ENCODE measurements around the gene SEC62.

Gene SEC62

GRCh38 chr3:169946336-169946735, 20.3 kb upstream of the SEC62 start:
- no peaks in the 10 kb centered on the region; the same call in 1 of the 2 replicates for H3K4me1 ChIP-seq (ENCODE audit: control insufficient read depth, insufficient read depth, low read length)
- H3K9ac ChIP-seq (ENCODE audit: low read depth, low read length), result no peak overlapping the region
- no peak overlapping the region for H3K27ac ChIP-seq (ENCODE audit: low read depth, low read length)
- H3K36me3 ChIP-seq (ENCODE audit: control insufficient read depth, insufficient read depth, low read length), result no peaks in the 10 kb centered on the region
- H3K27me3 ChIP-seq (ENCODE audit: control insufficient read depth, insufficient read depth, low read length), result no peaks in the 10 kb centered on the region
- no peak overlapping the region for H3K4me3 ChIP-seq (ENCODE audit: low read depth, low read length)
- H3K9me3 ChIP-seq (ENCODE audit: control insufficient read depth, insufficient read depth, low read length), result no peaks in the 10 kb centered on the region

GRCh38 chr3:169948559-169949448, 17.8 kb upstream of the SEC62 start:
- H3K36me3 ChIP-seq (ENCODE audit: control insufficient read depth, insufficient read depth, low read length), result no peaks in the 10 kb centered on the region
- H3K27me3 ChIP-seq (ENCODE audit: control insufficient read depth, insufficient read depth, low read length), result no peaks in the 10 kb centered on the region
- no peaks in the 10 kb centered on the region for H3K9me3 ChIP-seq (ENCODE audit: control insufficient read depth, insufficient read depth, low read length)
- H3K4me1 ChIP-seq (ENCODE audit: control insufficient read depth, insufficient read depth, low read length), result no peaks in the 10 kb centered on the region; the same call in 1 of the 2 replicates
- H3K4me3 ChIP-seq (ENCODE audit: low read depth, low read length), result no peak overlapping the region
- no peak overlapping the region for H3K9ac ChIP-seq (ENCODE audit: low read depth, low read length)
- no peak overlapping the region for H3K27ac ChIP-seq (ENCODE audit: low read depth, low read length)

GRCh38 chr3:169952045-169952444, 14.6 kb upstream of the SEC62 start:
- H3K36me3 ChIP-seq (ENCODE audit: control insufficient read depth, insufficient read depth, low read length), result no peaks in the 10 kb centered on the region
- H3K4me3 ChIP-seq (ENCODE audit: low read depth, low read length), result no peak overlapping the region
- H3K4me1 ChIP-seq (ENCODE audit: control insufficient read depth, insufficient read depth, low read length), result no peaks in the 10 kb centered on the region
- H3K27me3 ChIP-seq (ENCODE audit: control insufficient read depth, insufficient read depth, low read length), result no peaks in the 10 kb centered on the region
- no peak overlapping the region for H3K9ac ChIP-seq (ENCODE audit: low read depth, low read length)
- H3K27ac ChIP-seq (ENCODE audit: low read depth, low read length), result no peak overlapping the region
- H3K9me3 ChIP-seq (ENCODE audit: control insufficient read depth, insufficient read depth, low read length), result no peaks in the 10 kb centered on the region

GRCh38 chr3:169953462-169954141, 13.0 kb upstream of the SEC62 start:
- no peaks in the 10 kb centered on the region for H3K9me3 ChIP-seq (ENCODE audit: control insufficient read depth, insufficient read depth, low read length)
- H3K27me3 ChIP-seq (ENCODE audit: control insufficient read depth, insufficient read depth, low read length), result no peaks in the 10 kb centered on the region
- no peaks in the 10 kb centered on the region for H3K4me1 ChIP-seq (ENCODE audit: control insufficient read depth, insufficient read depth, low read length)
- no peak overlapping the region for H3K9ac ChIP-seq (ENCODE audit: low read depth, low read length)
- no peak overlapping the region for H3K4me3 ChIP-seq (ENCODE audit: low read depth, low read length)
- no peak overlapping the region for H3K27ac ChIP-seq (ENCODE audit: low read depth, low read length)
- H3K36me3 ChIP-seq (ENCODE audit: control insufficient read depth, insufficient read depth, low read length), result no peaks in the 10 kb centered on the region

- Histone ChIP-seq H3K4me1 (ENCODE audit: control insufficient read depth, insufficient read depth, low read length) (no peaks in the 10 kb centered on the region), H3K27me3 (ENCODE audit: control insufficient read depth, insufficient read depth, low read length) (no peaks in the 10 kb centered on the region), H3K27ac (ENCODE audit: low read depth, low read length) (no peak overlapping the region), H3K36me3 (ENCODE audit: control insufficient read depth, insufficient read depth, low read length) (no peaks in the 10 kb centered on the region), H3K4me3 (ENCODE audit: low read depth, low read length) (no peak overlapping the region), H3K9me3 (ENCODE audit: control insufficient read depth, insufficient read depth, low read length) (no peaks in the 10 kb centered on the region), H3K9ac (ENCODE audit: low read depth, low read length) (no peak overlapping the region)
These were observed 12.4 kb upstream of the SEC62 start for GRCh38 chr3:169954142-169954756.

- Histone ChIP-seq H3K27ac (ENCODE audit: low read depth, low read length) (no peak overlapping the region), H3K9ac (ENCODE audit: low read depth, low read length) (no peak overlapping the region), H3K4me3 (ENCODE audit: low read depth, low read length) (no peak overlapping the region), H3K36me3 (ENCODE audit: control insufficient read depth, insufficient read depth, low read length) (no peaks in the 10 kb centered on the region), H3K4me1 (ENCODE audit: control insufficient read depth, insufficient read depth, low read length) (no peaks in the 10 kb centered on the region), H3K9me3 (ENCODE audit: control insufficient read depth, insufficient read depth, low read length) (no peaks in the 10 kb centered on the region), H3K27me3 (ENCODE audit: control insufficient read depth, insufficient read depth, low read length) (no peaks in the 10 kb centered on the region)
These were observed 11.2 kb upstream of the SEC62 start for GRCh38 chr3:169955406-169955805.

- peaks cover 18% of the 10 kb centered on the region for H3K4me1 ChIP-seq (ENCODE audit: control insufficient read depth, insufficient read depth, low read length)
- H3K4me3 ChIP-seq (ENCODE audit: low read depth, low read length), result no peak overlapping the region
- H3K36me3 ChIP-seq (ENCODE audit: control insufficient read depth, insufficient read depth, low read length), result peaks cover 1% of the 10 kb centered on the region; the same call in 1 of the 2 replicates
- no peaks in the 10 kb centered on the region for H3K9me3 ChIP-seq (ENCODE audit: control insufficient read depth, insufficient read depth, low read length)
- no peaks in the 10 kb centered on the region for H3K27me3 ChIP-seq (ENCODE audit: control insufficient read depth, insufficient read depth, low read length)
- H3K9ac ChIP-seq (ENCODE audit: low read depth, low read length), result no peak overlapping the region
- no peak overlapping the region for H3K27ac ChIP-seq (ENCODE audit: low read depth, low read length)
These were observed 2.4 kb upstream of the SEC62 start for GRCh38 chr3:169964176-169964575.

GRCh38 chr3:169965562-169966427, 812 bp upstream of the SEC62 start:
- Histone ChIP-seq H3K4me1 (ENCODE audit: control insufficient read depth, insufficient read depth, low read length) (peaks cover 27% of the 10 kb centered on the region), H3K36me3 (ENCODE audit: control insufficient read depth, insufficient read depth, low read length) (peaks cover 9% of the 10 kb centered on the region; the same call in 1 of the 2 replicates), H3K9ac (ENCODE audit: low read depth, low read length) (peak overlapping the region; percentile 88), H3K4me3 (ENCODE audit: low read depth, low read length) (peak overlapping the region; percentile 94), H3K27ac (ENCODE audit: low read depth, low read length) (peak overlapping the region; percentile 85), H3K9me3 (ENCODE audit: control insufficient read depth, insufficient read depth, low read length) (no peaks in the 10 kb centered on the region), H3K27me3 (ENCODE audit: control insufficient read depth, insufficient read depth, low read length) (no peaks in the 10 kb centered on the region)

GRCh38 chr3:169966951-169967915, 626 bp downstream of the SEC62 start:
- peak overlapping the region; percentile 85 for H3K27ac ChIP-seq (ENCODE audit: low read depth, low read length)
- H3K27me3 ChIP-seq (ENCODE audit: control insufficient read depth, insufficient read depth, low read length), result no peaks in the 10 kb centered on the region
- H3K9ac ChIP-seq (ENCODE audit: low read depth, low read length), result peak overlapping the region; percentile 88
- peak overlapping the region; percentile 94 for H3K4me3 ChIP-seq (ENCODE audit: low read depth, low read length)
- H3K4me1 ChIP-seq (ENCODE audit: control insufficient read depth, insufficient read depth, low read length), result peaks cover 27% of the 10 kb centered on the region
- no peaks in the 10 kb centered on the region for H3K9me3 ChIP-seq (ENCODE audit: control insufficient read depth, insufficient read depth, low read length)
- H3K36me3 ChIP-seq (ENCODE audit: control insufficient read depth, insufficient read depth, low read length), result peaks cover 15% of the 10 kb centered on the region

All from HUES48 (cell line).